Measurements from ENCODE around the gene IL1RAPL1.

IL1RAPL1 gene

GRCh38 chrX:28651186-28651585 is 63.9 kb downstream of the IL1RAPL1 start:
- no peak for DNase-seq (ENCODE audit: low read depth in 1 of 2, low spot score in 1 of 2)
- in situ Hi-C loops (cut with HindIII; ENCODE audit: low pct_unique_long_range_greater_than_20kb, low sequenced_read_pairs), result no loop called here
- no peak for TF ChIP-seq JUND (IDR thresholded peaks at IDR 0.05; ENCODE audit: low read depth)

- DNase-seq (ENCODE audit: low read depth in 1 of 2, low spot score in 1 of 2), result peak in 1 of 2 experiments; percentile 21
- no peak for TF ChIP-seq JUND (IDR thresholded peaks at IDR 0.05; ENCODE audit: low read depth)
- in situ Hi-C loops (cut with HindIII; ENCODE audit: low pct_unique_long_range_greater_than_20kb, low sequenced_read_pairs), result no loop called here
These were observed 72.0 kb downstream of the IL1RAPL1 start for GRCh38 chrX:28659269-28659668.

GRCh38 chrX:28665778-28666177 is 78.5 kb downstream of the IL1RAPL1 start:
- in situ Hi-C loops (cut with HindIII; ENCODE audit: low pct_unique_long_range_greater_than_20kb, low sequenced_read_pairs), result no loop called here
- DNase-seq (ENCODE audit: low read depth in 1 of 2, low spot score in 1 of 2), result no peak

GRCh38 chrX:28668303-28668702 is 81.1 kb downstream of the IL1RAPL1 start:
- DNase-seq (ENCODE audit: low read depth in 1 of 2, low spot score in 1 of 2), result no peak
- in situ Hi-C loops (cut with HindIII; ENCODE audit: low pct_unique_long_range_greater_than_20kb, low sequenced_read_pairs), result no loop called here
- TF ChIP-seq JUND (IDR thresholded peaks at IDR 0.05; ENCODE audit: low read depth), result no peak

More at GRCh38 chrX:28665778-28666177, 78.5 kb downstream of the IL1RAPL1 start:
- TF ChIP-seq JUND (IDR thresholded peaks at IDR 0.05; ENCODE audit: low read depth), result no peak

GRCh38 chrX:28668957-28669356 is 81.7 kb downstream of the IL1RAPL1 start:
- DNase-seq (ENCODE audit: low read depth in 1 of 2, low spot score in 1 of 2), result no peak
- TF ChIP-seq JUND (IDR thresholded peaks at IDR 0.05; ENCODE audit: low read depth), result no peak
- in situ Hi-C loops (cut with HindIII; ENCODE audit: low pct_unique_long_range_greater_than_20kb, low sequenced_read_pairs), result no loop called here

- in situ Hi-C loops (cut with HindIII; ENCODE audit: low pct_unique_long_range_greater_than_20kb, low sequenced_read_pairs), result no loop called here
- no peak for TF ChIP-seq JUND (IDR thresholded peaks at IDR 0.05; ENCODE audit: low read depth)
These were observed 82.8 kb downstream of the IL1RAPL1 start for GRCh38 chrX:28670074-28670473.

GRCh38 chrX:28675173-28675572 is 87.9 kb downstream of the IL1RAPL1 start:
- no peak for TF ChIP-seq JUND (IDR thresholded peaks at IDR 0.05; ENCODE audit: low read depth)
- in situ Hi-C loops (cut with HindIII; ENCODE audit: low pct_unique_long_range_greater_than_20kb, low sequenced_read_pairs), result no loop called here
- no peak for DNase-seq (ENCODE audit: low read depth in 1 of 2, low spot score in 1 of 2)

More at GRCh38 chrX:28670074-28670473, 82.8 kb downstream of the IL1RAPL1 start:
- DNase-seq (ENCODE audit: low read depth in 1 of 2, low spot score in 1 of 2), result no peak

GRCh38 chrX:28693101-28693500 is 105.9 kb downstream of the IL1RAPL1 start:
- no peak for TF ChIP-seq JUND (IDR thresholded peaks at IDR 0.05; ENCODE audit: low read depth)
- in situ Hi-C loops (cut with HindIII; ENCODE audit: low pct_unique_long_range_greater_than_20kb, low sequenced_read_pairs), result no loop called here
- no peak for DNase-seq (ENCODE audit: low read depth in 1 of 2, low spot score in 1 of 2)

- TF ChIP-seq JUND (IDR thresholded peaks at IDR 0.05; ENCODE audit: low read depth), result no peak
- no peak for DNase-seq (ENCODE audit: low read depth in 1 of 2, low spot score in 1 of 2)
- in situ Hi-C loops (cut with HindIII; ENCODE audit: low pct_unique_long_range_greater_than_20kb, low sequenced_read_pairs), result no loop called here
These were observed 110.5 kb downstream of the IL1RAPL1 start for GRCh38 chrX:28697732-28698131.

- in situ Hi-C loops (cut with HindIII; ENCODE audit: low pct_unique_long_range_greater_than_20kb, low sequenced_read_pairs), result no loop called here
- TF ChIP-seq JUND (IDR thresholded peaks at IDR 0.05; ENCODE audit: low read depth), result no peak
- no peak for DNase-seq (ENCODE audit: low read depth in 1 of 2, low spot score in 1 of 2)
These were observed 114.0 kb downstream of the IL1RAPL1 start for GRCh38 chrX:28701222-28701621.

- TF ChIP-seq JUND (IDR thresholded peaks at IDR 0.05; ENCODE audit: low read depth), result no peak
- in situ Hi-C loops (cut with HindIII; ENCODE audit: low pct_unique_long_range_greater_than_20kb, low sequenced_read_pairs), result no loop called here
- no peak for DNase-seq (ENCODE audit: low read depth in 1 of 2, low spot score in 1 of 2)
These were observed 119.7 kb downstream of the IL1RAPL1 start for GRCh38 chrX:28706964-28707363.

GRCh38 chrX:28709421-28709820 is 122.2 kb downstream of the IL1RAPL1 start:
- TF ChIP-seq JUND (IDR thresholded peaks at IDR 0.05; ENCODE audit: low read depth), result no peak
- no peak for DNase-seq (ENCODE audit: low read depth in 1 of 2, low spot score in 1 of 2)
- in situ Hi-C loops (cut with HindIII; ENCODE audit: low pct_unique_long_range_greater_than_20kb, low sequenced_read_pairs), result no loop called here

- no peak for TF ChIP-seq JUND (IDR thresholded peaks at IDR 0.05; ENCODE audit: low read depth)
- no peak for DNase-seq (ENCODE audit: low read depth in 1 of 2, low spot score in 1 of 2)
- in situ Hi-C loops (cut with HindIII; ENCODE audit: low pct_unique_long_range_greater_than_20kb, low sequenced_read_pairs), result no loop called here
These were observed 130.6 kb downstream of the IL1RAPL1 start for GRCh38 chrX:28717864-28718263.

- DNase-seq (ENCODE audit: low read depth in 1 of 2, low spot score in 1 of 2), result no peak
- no peak for TF ChIP-seq JUND (IDR thresholded peaks at IDR 0.05; ENCODE audit: low read depth)
- in situ Hi-C loops (cut with HindIII; ENCODE audit: low pct_unique_long_range_greater_than_20kb, low sequenced_read_pairs), result no loop called here
These were observed 131.2 kb downstream of the IL1RAPL1 start for GRCh38 chrX:28718450-28718849.

All from T47D (cell line).